H4 (cell line): ENCODE data around the gene TUBGCP6. TPM values are rescaled to one million over a fixed set of nuclear protein-coding genes. Genes with fewer than 3 reads are reported as not detected.

Experiments used
- DNase-seq: peaks from one replicate; pipeline ENCODE4 v3.0.0-alpha.2; 2015; ENCODE audit warnings: low spot score
- total RNA-seq: library from RNA; depleted of rRNA; stranded (reverse); fragments of >200 nt; shearing (Covaris generic); gene quantifications from 2 replicates; pipeline ENCODE4 v1.2.3, GENCODE V29; 2014

The TUBGCP6 gene
- total RNA-seq, 1 experiment from 2014 or later: 4.9 TPM

DNA sequence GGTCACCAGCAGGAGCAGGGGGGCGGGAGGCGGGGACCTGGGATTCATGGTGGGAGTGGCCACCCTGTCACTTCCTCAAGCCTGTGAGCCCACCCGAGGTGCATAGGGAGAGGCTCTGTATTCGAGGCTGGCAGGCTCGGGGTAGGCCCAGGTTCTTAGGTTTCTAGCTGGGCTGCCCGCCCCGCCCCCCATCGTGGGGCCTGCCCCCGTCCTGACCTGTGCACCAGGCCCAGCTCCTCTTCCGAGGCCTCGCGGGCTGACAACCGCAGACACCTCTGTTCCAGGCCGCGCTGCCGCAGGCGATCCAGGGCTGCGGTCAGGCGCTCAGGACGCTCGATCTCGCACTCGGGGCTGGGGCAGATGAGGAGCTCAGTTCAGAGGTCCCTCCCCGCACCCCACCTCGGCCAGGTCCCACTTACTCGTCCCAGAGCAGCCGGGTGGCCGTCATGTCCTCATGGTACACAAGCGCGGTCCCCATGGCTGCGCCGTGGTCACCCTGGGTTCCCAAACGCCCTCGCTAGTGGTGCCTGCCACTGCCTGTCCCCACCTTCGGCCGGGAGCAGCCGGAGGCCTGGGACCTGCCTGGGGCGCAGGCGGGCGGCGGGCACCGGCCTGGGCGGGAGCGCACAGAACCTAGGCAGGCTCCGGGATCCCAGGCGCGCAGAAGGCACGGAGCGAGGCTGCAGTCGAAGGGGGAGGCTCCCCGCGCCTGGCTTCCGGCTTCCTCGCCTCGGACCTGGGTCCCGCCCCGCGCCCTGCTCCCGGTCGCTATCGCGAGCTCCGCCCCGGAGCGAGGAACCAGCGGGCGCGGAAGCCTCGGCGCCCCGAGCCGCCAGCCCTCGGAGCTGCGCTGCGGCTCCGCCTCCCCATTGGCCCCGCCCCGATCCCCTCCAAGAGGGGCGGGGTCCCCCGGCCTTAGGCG lies 6.0 kb upstream of the TUBGCP6 start, which contains the start of gene HDAC10:
TSS of gene HDAC10 (minus strand) at position 711 of the 922 bp plus-strand sequence. CDS start at position 478, 233 bp downstream.
- DNase-seq: peak; percentile 57

GRCh38 chr22:50250249-50250554 lies 5.4 kb upstream of the TUBGCP6 start:
- DNase-seq: no peak

DNA sequence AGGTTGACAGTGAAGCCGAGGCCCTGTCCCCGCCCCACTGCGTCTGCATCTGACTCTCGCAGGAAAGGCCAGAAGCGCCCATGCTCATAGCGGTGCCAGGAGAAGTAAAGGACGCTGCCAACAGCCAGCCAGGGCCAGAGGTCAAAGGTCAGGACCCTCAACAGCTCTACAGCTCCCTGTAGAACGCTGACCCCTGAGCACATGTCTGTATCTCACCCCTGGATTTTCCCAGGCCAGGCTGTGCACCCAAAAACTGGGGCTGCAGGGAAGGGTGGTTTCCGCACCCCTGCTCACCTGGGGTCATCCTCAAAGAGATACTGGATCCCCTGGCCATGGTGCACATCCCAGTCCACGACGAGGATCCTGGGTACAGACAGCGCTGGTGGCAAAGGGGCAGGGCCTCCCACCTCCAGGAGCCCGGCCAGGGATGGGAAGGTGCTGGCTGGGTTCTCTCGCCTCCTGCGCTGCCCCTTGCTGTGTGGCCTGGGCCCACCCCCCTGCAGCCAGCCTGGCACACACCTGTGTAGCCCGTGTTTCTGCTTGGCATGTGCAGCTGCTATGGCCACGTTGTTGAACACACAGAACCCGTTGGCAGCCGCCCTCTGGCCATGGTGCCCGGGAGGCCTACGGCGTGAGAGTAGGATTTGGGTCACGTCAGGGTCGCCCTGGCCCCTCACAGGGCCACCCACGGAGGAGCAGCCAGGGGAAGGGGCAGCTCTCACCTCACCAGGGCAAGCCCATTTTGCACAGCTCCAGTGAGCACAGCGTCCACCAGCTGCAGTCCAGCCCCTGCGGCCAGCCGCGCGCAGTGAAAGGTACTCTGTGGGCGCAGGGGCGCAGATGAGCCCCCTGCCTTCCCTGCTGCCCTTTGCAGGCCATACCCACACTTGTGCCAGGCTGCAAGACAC lies 4.8 kb upstream of the TUBGCP6 start:
- DNase-seq: no peak

GRCh38 chr22:50248196-50249081 lies 3.6 kb upstream of the TUBGCP6 start:
- DNase-seq: no peak

GRCh38 chr22:50247748-50248147 lies 2.9 kb upstream of the TUBGCP6 start:
- no peak for DNase-seq

- no peak for DNase-seq
These were observed 1.7 kb upstream of the TUBGCP6 start for GRCh38 chr22:50246242-50247175.

DNA sequence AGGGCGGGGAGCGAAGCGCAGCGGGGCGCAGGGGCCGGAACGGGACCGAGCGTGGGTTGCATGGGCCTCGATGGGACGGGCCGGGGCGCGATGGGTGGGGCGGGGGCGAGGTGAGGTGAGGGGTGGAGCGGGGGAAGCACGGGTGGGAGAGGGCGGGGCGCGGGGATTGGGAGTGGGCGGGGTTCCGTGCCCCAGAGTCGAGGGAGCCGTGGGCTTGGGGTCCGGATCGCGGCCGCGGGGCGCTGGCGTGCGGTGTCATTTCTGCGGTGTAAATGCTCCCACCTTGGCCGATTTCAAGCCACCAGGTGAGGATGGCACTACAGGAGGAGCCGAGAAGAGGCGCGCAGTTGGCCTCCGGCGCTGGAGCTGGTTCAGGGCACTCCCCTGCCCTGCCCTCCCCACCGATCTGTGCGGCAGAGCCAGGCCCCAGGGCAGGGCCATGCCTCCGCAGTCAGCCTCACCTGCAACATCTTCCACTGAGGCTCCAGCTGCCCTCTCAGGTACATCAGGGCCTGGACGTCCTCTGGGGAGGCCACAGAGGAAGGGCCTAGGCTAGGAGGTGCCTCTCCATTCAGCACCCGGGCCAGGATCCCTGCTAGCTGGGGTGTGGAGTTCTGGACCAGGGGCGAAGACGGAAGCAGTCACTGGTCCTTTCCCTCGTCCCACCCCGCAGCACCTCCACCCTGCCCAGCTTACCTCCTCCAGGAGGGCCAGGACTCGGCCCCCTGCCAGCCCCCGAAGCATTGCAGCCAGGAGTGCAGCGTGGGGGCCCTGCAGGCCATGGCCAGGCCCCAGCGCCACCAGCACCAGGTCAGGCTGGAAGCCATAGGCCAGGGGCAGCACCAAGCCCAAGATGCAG lies 620 bp upstream of the TUBGCP6 start:
- DNase-seq: no peak

GRCh38 chr22:50243685-50244419 lies 971 bp downstream of the TUBGCP6 start:
- no peak for DNase-seq

DNA sequence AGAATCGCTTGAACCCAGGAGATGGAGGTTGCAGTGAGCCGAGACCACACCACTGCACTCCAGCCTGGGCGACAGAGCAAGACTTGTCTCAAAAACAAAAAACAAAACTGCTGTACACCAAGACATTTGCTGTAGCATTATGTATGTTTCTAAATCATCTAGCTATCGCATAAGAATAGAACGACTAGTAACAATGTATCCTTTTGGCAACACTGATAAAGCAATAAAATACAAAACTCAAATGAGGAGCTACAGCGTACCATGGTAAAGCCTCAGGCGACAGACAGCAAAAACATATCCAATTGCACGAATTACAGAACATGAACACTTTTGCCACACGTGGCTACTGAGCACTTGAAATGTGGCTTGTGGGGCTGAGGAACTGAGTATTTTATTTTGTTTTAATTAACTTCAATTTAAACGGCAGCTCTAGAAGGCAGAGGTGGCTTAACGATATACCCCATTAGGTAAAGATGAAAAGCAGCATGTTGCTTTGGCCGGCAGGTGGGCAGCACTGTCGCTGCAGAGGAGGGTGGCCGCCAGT lies 2.3 kb downstream of the TUBGCP6 start:
- DNase-seq: no peak

DNA sequence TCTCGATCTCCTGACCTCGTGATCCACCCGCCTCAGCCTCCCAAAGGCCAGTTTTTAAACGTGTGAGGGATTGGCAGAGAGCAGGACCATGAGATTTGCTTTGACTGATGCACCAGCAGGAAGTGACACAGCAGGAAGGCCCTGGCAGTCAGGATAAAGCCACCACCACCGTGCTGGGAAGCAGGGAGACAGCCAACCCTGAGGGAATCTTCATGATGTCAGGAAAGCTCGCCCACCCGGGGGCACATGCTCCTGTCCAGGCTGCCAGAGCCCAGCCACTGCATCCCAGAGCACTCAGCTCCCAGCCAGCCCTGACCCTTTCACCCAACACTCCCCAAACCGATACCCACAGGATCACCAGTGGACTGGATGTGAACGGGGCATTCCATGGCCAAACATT lies 6.1 kb downstream of the TUBGCP6 start:
- DNase-seq: no peak

DNA sequence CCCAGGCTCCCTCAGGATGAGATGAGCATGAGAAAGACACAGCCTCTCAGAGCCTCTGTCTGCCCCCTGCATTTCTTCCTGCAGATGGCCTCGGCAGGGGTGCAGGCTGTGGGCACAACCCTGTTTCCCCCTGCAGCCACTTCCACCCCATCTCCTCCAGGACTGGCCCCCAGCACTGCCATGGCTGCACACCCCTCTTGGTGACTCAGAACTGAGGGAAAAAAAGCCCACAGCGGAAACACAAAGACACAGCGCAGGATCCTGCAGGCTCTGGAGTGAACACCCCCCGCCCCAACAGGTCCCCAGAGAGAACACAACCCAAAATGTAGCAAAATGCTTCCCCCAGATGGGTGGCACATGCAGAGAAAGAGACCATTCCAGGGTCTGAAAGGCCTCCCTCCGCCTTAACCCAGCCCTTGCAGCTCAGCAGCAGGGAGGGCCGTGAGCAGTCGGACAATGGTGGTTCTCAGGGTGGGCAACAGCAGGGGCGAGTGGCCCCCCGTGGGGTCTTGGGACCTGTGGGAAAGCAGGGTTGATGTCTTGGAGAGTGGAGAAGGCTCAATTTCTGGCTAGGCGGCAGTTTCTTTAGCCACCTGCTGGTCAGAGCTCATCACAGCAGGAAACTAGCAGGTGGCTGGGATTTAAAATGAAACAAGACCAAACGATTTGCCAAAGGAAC lies 8.0 kb downstream of the TUBGCP6 start:
- DNase-seq: no peak

DNA sequence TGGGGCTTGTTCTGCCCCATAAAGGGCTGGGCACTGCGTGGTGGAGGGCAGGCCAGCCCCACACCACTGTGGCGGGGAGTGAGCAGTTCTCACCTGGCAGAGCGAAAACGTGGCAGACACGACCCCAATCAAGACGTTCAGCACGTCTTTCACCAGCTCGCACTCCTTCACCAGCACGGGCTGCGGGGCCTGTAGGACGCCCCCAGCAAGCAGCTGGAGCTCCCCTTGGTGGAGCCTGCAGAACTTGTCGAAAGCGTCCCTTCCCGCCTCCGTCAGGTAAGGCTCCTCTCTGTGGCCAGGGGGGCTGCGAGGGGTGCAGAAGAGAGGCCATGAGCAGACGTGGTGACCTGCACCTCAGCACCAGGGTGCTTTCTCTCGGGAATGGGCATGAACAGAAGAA lies 11.6 kb downstream of the TUBGCP6 start:
- no peak for DNase-seq

- DNase-seq: no peak
These were observed 12.2 kb downstream of the TUBGCP6 start for GRCh38 chr22:50232481-50233151.

DNA sequence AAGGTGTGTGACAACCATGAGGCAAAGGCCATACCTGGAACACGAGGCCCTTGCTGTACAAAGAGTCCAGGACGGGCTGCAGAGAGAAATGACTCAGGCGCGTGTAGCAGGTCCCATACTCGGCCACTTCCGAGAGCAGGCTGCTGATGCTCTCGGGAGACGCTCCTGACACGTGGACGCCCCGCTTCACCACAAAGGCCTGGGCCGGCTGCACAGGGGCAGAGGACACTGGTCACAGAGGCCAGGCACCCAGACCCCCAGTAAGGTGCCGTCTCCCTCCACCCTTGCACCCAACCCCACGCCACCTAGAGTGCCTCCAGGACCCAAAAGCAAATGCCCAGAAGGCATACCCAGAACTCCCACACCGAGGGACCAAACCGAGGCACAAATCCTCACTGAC lies 15.5 kb downstream of the TUBGCP6 start:
- DNase-seq: no peak

DNA sequence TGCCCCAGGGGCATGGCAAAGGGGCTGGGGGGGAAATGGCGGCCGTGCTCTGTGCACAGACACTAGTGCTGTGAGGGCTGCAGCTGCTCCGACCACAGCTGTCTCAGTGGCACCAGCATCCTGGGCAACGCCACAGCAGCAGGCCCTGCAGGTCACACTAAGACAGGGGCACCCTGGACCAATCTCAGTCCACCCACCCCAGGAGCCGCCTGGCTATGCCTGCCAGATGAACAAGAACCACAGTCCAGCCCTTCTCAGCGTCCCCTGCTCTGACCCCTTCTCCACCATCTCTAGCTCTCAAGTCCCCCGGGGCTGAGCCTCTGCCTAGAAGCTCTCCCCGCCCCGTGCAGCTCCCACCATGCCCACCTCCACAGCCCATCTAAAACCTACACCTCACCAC lies 16.5 kb downstream of the TUBGCP6 start:
- DNase-seq: no peak

GRCh38 chr22:50227579-50228215 lies 17.1 kb downstream of the TUBGCP6 start:
- no peak for DNase-seq

DNA sequence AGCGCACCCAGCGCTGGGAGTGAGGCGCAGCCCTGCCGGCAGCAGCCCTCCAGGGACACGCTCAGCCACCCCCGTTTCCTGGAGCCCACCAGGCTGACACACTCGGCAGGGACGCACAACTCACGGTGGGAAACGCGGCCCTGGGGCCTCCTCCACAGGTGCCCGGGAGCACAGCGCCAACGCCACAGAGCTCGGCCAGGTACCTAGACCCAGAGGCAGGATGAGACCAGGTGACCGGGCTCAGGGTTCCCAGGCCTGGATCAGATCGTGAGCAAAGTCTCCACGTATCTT lies 18.0 kb downstream of the TUBGCP6 start:
- DNase-seq: no peak
